ENCODE measurements around the gene PRKCA. TPM values are rescaled to one million over a fixed set of nuclear protein-coding genes. Genes with fewer than 3 reads are reported as not detected.

Gene PRKCA
- total RNA-seq, 4 donors from 2014 or later, result 26.0 to 89.0 (median 32.8) TPM

DNA sequence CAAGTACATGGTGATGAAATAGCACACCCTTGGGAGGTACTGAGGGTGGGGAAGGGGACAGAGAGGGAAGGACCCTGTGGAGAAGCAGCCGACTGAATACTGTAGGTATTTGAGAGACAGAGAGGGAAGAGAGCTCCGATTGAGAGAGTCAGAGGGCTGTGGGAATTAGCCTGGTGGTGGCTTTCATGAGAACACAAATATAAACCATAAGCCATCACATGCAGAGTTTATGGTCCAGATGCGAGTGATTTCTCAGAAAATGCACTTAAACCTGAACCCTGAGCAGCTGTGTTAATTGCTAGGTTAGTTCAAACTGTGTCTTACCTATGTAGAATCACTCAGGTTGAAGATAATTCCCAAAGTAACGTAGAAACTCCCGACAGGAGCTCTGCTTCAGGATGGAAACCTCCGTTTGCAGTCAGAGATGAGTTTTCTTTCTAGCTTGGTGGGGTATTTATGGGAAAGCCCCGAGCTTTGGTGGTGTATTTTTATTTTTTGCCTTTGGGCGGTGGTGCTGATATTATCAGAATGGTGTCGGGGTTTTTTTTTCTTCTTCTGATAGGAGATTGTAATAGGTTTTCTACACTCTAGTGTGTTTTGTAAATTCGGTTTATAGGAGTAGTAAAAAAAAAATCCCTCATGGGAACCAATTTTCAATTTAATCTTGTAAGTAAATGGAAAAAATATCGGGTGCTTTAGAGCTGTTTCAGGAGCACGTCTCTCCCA is 347.6 kb downstream of the PRKCA start:
- WGBS, 2 donors (ENCODE audit: low coverage in 1 of 2), result 84 to 95% methylated on average over 10 to 12 of the region's 12 CpGs
- TF ChIP-seq POLR2AphosphoS5 (IDR thresholded peaks at IDR 0.05) (no peak), POLR2A (IDR thresholded peaks at IDR 0.05) (no peak), EP300 (IDR thresholded peaks at IDR 0.05) (no peak)
- TF ChIP-seq, protein P1, sequence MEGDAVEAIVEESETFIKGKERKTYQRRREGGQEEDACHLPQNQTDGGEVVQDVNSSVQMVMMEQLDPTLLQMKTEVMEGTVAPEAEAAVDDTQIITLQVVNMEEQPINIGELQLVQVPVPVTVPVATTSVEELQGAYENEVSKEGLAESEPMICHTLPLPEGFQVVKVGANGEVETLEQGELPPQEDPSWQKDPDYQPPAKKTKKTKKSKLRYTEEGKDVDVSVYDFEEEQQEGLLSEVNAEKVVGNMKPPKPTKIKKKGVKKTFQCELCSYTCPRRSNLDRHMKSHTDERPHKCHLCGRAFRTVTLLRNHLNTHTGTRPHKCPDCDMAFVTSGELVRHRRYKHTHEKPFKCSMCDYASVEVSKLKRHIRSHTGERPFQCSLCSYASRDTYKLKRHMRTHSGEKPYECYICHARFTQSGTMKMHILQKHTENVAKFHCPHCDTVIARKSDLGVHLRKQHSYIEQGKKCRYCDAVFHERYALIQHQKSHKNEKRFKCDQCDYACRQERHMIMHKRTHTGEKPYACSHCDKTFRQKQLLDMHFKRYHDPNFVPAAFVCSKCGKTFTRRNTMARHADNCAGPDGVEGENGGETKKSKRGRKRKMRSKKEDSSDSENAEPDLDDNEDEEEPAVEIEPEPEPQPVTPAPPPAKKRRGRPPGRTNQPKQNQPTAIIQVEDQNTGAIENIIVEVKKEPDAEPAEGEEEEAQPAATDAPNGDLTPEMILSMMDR (IDR thresholded peaks at IDR 0.05), result no peak
- ATAC-seq, result no peak
- Histone ChIP-seq H3K4me1 (peaks cover 0 to 2% (median 0%) of the 10 kb centered on the region in 3 donors), H3K27me3 (no peaks in the 10 kb centered on the region), H3K9me3 (no peaks in the 10 kb centered on the region), H3K36me3 (peaks cover 0 to 15% of the 10 kb centered on the region in 2 donors), H3K27ac (no peak overlapping the region), H3K4me3 (no peak overlapping the region)

DNA sequence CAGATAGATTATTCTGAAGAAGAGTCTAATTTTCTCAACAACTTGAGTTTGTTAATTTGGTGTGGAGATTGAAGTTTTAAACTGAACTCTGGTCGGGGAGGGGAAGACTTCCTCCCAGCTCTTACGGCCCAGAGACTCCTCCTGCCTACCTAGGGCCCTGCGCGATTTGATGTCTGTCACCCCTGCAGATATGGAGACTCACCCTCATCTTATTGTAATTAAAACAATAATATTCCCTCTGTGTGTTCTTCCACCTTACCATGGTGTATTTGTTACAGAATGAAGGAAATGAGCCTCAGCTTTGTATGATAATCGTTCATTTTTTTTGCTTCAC is 348.1 kb downstream of the PRKCA start:
- TF ChIP-seq POLR2A (IDR thresholded peaks at IDR 0.05) (no peak), POLR2AphosphoS5 (IDR thresholded peaks at IDR 0.05) (no peak), EP300 (IDR thresholded peaks at IDR 0.05) (no peak)
- TF ChIP-seq, protein P1 (IDR thresholded peaks at IDR 0.05), result no peak
- Histone ChIP-seq H3K4me3 (no peak overlapping the region), H3K4me1 (no peaks in the 10 kb centered on the region), H3K9me3 (no peaks in the 10 kb centered on the region), H3K27ac (no peak overlapping the region), H3K27me3 (no peaks in the 10 kb centered on the region), H3K36me3 (peaks cover 0 to 11% of the 10 kb centered on the region in 2 donors)
- WGBS, 2 donors (ENCODE audit: low coverage in 1 of 2), result 83 to 85% methylated on average over 2 to 5 of the region's 5 CpGs
- no peak for ATAC-seq

DNA sequence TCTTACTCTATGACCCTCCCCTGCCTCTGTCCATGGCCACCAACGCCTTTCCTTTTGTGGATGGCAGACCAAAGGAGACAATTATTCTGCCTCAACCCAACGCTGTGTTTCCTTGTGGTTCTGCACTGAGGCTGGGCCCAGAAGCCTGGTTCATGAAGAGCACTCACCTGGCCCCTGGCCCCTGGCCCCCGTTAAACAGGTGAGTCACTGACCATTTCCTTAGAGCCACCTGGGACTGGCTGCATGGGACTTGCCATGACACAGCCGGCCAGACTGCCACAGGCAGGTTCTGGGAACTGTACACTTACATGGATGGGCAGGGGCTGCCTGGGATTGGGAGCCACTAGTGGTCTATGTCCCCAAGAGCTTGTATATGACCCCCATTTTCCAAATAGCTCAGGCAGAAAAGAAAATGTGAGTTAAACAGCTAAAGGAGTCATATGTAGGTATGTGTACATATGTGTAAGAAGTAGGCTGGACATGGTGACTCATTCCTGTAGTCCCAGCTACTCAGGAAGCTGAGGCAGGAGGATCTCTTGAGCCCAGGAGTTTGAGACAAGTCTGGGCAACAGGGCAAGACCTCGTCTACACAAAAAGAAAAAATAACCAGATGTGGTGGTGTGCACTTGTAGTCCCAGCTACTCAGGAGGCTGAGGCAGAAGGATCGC is 350.6 kb downstream of the PRKCA start:
- no peak for ATAC-seq
- no peaks in the 10 kb centered on the region for H3K27me3 ChIP-seq
- no peaks in the 10 kb centered on the region for H3K9me3 ChIP-seq
- H3K4me1 ChIP-seq, result no peaks in the 10 kb centered on the region
- WGBS, 2 donors (ENCODE audit: low coverage in 1 of 2), result 80 to 100% methylated on average over 1 to 4 of the region's 6 CpGs
- no peaks in the 10 kb centered on the region for H3K36me3 ChIP-seq
- TF ChIP-seq, protein P1 (IDR thresholded peaks at IDR 0.05), result no peak
- H3K4me3 ChIP-seq, result no peak overlapping the region
- no peak overlapping the region for H3K27ac ChIP-seq

DNA sequence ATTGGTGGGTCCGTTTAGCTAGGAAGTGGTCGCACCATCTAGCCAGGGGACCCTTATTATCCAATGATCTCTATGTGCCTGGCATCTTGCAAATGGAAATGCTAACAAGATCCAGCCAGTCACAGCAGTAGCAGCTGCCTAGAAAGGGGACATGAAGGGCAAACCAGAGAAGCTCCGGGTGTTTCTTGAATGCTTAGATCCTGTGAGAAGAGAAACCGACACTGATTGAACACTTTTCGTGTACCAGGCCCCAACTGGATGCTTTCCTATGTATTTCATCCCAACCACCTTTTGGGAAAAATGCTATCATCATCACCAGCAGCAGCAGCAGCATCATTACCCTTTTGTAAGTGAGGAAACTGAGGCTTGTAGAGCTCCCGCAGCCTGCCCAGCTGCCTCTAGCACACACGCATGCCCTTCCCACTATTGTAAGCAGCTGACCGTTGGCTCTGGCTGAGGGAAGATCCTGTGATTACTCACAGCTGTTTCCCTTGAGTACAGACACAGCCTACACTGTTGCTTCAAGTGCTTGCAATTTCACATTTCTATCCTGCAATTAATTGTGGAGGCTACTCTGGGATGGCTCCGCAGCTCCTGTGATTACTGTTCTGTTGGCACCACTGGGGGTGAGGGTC is 351.8 kb downstream of the PRKCA start:
- Histone ChIP-seq H3K9me3 (no peaks in the 10 kb centered on the region), H3K27ac (no peak overlapping the region), H3K36me3 (no peaks in the 10 kb centered on the region), H3K4me3 (no peak overlapping the region), H3K27me3 (no peaks in the 10 kb centered on the region), H3K4me1 (no peaks in the 10 kb centered on the region)
- ATAC-seq, result peak; percentile 34
- 66% methylated on average over 5 to 8 of the region's 9 CpGs for WGBS, 2 donors (ENCODE audit: low coverage in 1 of 2)
- TF ChIP-seq POLR2A (IDR thresholded peaks at IDR 0.05) (no peak), EP300 (IDR thresholded peaks at IDR 0.05) (no peak)

DNA sequence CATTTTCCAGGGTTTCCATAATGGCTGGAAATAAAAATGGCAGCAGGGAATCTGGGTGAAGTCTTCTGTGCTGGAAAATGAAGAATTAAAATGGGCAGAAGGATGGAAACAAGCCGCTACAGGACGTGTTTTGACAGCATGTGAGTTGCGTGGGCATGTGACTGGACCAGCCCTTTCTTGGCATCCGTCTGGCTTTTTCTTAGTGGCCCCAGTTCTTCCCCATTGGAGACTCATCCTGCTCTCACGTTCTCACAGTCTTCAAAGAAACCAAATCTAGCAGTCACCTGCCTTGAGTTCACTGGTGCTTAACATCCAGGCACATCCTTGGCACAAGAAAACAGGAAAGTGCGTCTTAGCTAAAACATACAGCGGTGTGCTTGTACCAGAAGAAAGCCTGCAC is 352.4 kb downstream of the PRKCA start:
- H3K4me1 ChIP-seq, result no peaks in the 10 kb centered on the region
- no peak overlapping the region for H3K27ac ChIP-seq
- TF ChIP-seq POLR2A (IDR thresholded peaks at IDR 0.05), result no peak
- no peak for TF ChIP-seq EP300 (IDR thresholded peaks at IDR 0.05)
- no peak for TF ChIP-seq POLR2AphosphoS5 (IDR thresholded peaks at IDR 0.05)
- TF ChIP-seq, protein P1 (IDR thresholded peaks at IDR 0.05), result no peak
- WGBS, 2 donors (ENCODE audit: low coverage in 1 of 2), result 84 to 86% methylated on average over 4 to 7 of the region's 7 CpGs
- no peaks in the 10 kb centered on the region for H3K27me3 ChIP-seq
- no peak overlapping the region for H3K4me3 ChIP-seq
- ATAC-seq, result no peak
- H3K9me3 ChIP-seq, result no peaks in the 10 kb centered on the region
- H3K36me3 ChIP-seq, result no peaks in the 10 kb centered on the region

Data from gastroesophageal sphincter (tissue), 4 donors.